Mucosa of descending colon (tissue), 3 donors: ENCODE measurements around the gene MT3. TPM values are rescaled to one million over a fixed set of nuclear protein-coding genes. Genes with fewer than 3 reads are reported as not detected.

Source experiments
- ATAC-seq: fragments of 200-7000 bp; cut with Tn5 transposase; one replicate; pipeline ENCODE4 v1.9.1; 2020; ENCODE audit warnings: mild to moderate bottlenecking, moderate library complexity
- DNase-seq, 3 donors: peaks; one replicate each; pipeline ENCODE4 v3.0.0-alpha.2; 2020
- H3K36me3 ChIP-seq: fragments of 200-600 bp; one replicate; pipeline ENCODE4 v1.8.0; 2021; ENCODE audit warnings: low read depth, mild to moderate bottlenecking
- H3K4me1 ChIP-seq: fragments of 200-600 bp; one replicate; pipeline ENCODE4 v1.8.0; 2021; ENCODE audit warnings: low read depth, mild to moderate bottlenecking
- H3K4me3 ChIP-seq: fragments of 200-600 bp; one replicate; pipeline ENCODE4 v1.8.0; 2021; ENCODE audit warnings: mild to moderate bottlenecking
- H3K9me3 ChIP-seq: fragments of 200-600 bp; one replicate; pipeline ENCODE4 v1.8.0; 2021; ENCODE audit warnings: mild to moderate bottlenecking
- intact Hi-C, 2 donors: fragments of 100-400 bp; cut with DNase I in 1 of 2; cut with micrococcal nuclease in 1 of 2; formaldehyde crosslinking; loops; one replicate each; pipeline versions ENCODE4 v1.11.0 to v1.11.1; 2022; cut with DNase I, micrococcal nuclease
- total RNA-seq, 3 donors: library from RNA; stranded (reverse); fragmentation: NEBNext Ultra II Directional in 2 of 3; extraction: Animal tissue kit (Norgen Biotek cat#: 25700) in 2 of 3; gene quantifications; one replicate each; pipeline versions ENCODE4 v1.2.1 to v1.2.4, GENCODE V29; 2021 to 2023
- TF ChIP-seq, protein P1 (sequence below): fragments of 200-600 bp; IDR thresholded peaks from one replicate; pipeline ENCODE4 v1.8.0; 2022; ENCODE audit warnings: antibody characterized with exemption, mild to moderate bottlenecking
- donor health status: DM: no; HTN: no; CAD: no; lungs with moderate emphysema.
- donor health status: DM: no; HTN: no; CAD: no.
- donor health status: DM: no; HTN: yes; CAD: no.

The MT3 gene
- total RNA-seq, 3 donors from 2014 or later = 3.0 to 8.8 TPM; not detected in 1

DNA sequence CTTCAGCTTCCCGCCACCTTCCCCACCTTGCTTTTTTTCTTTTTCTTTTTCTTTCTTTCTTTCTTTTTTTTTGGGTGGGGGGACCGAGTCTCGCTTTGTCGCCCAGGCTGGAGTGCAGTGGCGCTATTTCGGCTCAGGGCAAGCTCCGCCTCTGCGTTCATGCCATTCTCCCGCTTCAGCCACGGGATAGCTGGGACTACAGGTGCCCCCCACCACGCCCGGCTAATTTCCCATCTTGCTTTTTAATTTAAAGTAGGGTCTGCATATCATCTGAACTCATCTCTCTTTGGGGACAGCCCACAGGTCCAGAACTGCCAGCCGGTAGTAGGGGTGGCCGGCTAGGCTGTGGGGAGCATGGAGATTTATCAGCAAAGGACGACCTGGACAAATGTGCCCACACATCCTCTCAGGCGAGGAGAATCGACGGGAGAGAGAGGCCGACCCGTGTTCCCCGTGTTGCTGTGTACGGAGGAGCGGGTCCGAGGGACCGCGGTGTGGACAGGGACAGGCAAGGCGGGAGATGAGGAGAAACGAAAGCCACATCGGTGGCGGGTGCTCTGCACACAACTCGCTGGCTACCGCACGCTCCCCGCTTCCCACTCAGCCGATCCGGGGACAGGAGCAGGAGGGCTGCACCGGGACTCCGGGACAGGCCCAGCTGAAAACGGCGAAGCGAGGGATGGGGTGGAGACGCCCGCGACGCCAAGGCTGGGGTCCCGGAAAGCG is 45.5 kb downstream of the MT3 start:
- no peak for DNase-seq
- no peak for ATAC-seq
- TF ChIP-seq, protein P1, sequence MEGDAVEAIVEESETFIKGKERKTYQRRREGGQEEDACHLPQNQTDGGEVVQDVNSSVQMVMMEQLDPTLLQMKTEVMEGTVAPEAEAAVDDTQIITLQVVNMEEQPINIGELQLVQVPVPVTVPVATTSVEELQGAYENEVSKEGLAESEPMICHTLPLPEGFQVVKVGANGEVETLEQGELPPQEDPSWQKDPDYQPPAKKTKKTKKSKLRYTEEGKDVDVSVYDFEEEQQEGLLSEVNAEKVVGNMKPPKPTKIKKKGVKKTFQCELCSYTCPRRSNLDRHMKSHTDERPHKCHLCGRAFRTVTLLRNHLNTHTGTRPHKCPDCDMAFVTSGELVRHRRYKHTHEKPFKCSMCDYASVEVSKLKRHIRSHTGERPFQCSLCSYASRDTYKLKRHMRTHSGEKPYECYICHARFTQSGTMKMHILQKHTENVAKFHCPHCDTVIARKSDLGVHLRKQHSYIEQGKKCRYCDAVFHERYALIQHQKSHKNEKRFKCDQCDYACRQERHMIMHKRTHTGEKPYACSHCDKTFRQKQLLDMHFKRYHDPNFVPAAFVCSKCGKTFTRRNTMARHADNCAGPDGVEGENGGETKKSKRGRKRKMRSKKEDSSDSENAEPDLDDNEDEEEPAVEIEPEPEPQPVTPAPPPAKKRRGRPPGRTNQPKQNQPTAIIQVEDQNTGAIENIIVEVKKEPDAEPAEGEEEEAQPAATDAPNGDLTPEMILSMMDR = no peak
- Histone ChIP-seq H3K4me3 (no peak overlapping the region), H3K9me3 (no peaks in the 10 kb centered on the region), H3K36me3 (no peaks in the 10 kb centered on the region), H3K4me1 (peaks cover 27% of the 10 kb centered on the region)
- intact Hi-C loops = no loop called here

DNA sequence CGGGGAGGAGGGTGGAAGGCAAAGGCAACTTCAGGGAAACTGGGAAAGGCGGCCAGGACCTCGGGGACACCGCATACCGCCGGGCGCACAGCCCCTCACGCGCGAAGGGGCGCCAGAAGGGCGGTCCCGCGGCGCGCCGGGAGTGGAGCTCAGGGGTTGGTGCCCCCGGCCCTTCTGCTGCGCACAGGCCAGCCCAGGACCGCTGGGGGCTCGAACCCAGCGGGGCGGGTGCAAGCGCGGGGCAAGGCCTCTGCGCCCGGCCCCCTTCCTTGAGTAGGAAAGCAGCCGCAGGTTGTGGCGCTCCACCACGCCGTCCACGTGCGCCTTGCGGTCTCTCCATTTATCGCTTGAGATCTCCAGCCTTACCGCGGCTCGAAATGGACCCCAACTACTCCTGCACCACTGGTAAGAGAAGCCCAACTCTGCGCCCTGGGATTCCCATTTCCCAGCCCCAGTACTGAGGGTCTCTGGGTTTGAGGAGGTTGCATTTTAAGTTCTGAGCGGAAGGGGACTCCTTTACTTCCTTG is 46.2 kb downstream of the MT3 start:
- H3K4me1 ChIP-seq = peaks cover 27% of the 10 kb centered on the region
- DNase-seq (no peak), ATAC-seq (no peak)
- H3K9me3 ChIP-seq = no peaks in the 10 kb centered on the region
- H3K4me3 ChIP-seq = no peak overlapping the region
- intact Hi-C loops = no loop called here
- no peaks in the 10 kb centered on the region for H3K36me3 ChIP-seq
- TF ChIP-seq, protein P1 = no peak

DNA sequence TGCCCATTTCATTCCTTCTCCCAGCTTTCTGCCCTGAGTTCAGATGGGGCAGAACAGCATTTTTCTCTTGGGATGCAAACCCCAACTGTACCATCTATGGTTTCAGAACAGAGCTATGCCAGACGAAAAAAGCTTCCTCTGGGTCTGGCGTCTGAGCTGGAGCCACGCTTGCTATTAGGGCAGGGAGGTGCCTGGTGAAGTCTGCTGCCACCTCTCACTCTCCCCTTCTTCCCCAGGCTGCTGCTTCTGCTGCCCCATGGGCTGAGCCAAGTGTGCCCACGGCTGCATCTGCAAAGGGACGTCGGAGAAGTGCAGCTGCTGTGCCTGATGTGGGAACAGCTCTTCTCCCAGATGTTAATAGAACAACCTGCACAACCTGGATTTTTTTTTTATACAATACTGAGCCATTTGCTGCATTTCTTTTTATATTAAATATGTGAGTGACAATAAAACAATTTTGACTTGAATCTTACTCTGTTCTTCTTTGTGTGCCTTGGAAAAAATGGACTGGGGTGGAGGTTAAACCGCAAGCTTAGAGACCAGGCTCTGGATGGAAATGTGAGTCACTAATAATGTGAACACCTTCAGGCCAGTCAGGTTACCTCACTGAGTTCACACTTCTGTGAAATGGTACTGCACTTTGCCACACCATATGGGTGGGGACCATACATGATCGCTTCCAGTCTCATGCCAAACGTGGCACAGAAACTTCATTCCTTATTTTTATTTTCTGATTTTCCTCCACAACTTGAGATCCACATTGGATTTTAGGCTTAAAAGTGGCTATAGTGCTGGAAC is 47.5 kb downstream of the MT3 start:
- Histone ChIP-seq H3K4me1 (peaks cover 27% of the 10 kb centered on the region), H3K36me3 (no peaks in the 10 kb centered on the region), H3K4me3 (no peak overlapping the region), H3K9me3 (no peaks in the 10 kb centered on the region)
- DNase-seq = no peak
- no peak for ATAC-seq
- intact Hi-C loops = no loop called here
- TF ChIP-seq, protein P1 = no peak

DNA sequence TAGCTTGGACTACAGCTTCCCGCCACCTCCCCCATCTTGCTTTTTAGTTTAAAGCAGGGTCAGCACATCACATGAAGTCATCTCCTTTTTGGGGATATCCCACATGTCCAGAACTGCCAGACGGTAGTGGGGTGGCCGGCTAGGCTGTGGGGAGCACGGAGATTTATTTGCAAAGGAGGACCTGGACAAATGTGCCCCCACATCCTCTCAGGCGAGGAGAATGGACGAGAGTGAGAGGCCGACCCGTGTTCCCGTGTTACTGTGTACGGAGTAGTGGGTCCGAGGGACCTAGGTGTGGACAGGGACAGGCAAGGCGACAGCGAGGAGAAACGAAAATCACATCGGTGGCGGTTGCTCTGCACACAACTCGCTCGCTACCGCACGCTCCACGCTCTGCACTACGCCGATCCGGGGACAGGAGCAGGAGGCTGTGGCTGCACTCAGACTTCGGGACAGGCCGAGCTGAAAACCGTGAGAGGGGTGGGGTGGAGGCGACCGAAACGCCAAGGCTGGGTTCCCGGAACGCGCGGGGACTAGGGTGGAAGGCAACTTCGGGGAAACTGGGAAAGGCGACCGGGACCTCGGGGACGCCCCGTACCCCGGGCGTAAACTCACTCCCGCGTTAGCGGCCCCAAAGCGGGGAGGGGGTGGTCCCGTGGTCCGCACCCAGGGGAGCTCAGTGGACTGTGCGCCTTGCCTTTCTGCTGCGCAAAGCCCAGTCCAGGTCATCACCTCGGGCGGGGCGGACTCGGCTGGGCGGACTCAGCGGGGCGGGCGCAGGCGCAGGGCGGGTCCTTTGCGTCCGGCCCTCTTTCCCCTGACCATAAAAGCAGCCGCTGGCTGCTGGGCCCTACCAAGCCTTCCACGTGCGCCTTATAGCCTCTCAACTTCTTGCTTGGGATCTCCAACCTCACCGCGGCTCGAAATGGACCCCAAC is 48.8 kb downstream of the MT3 start, which contains the start of gene MT1A:
Gene MT1A, plus strand, starts transcription at position 853 of the 937 bp plus-strand sequence. Its CDS starts 73 bp downstream, at position 926.
- TF ChIP-seq, protein P1 = no peak
- DNase-seq (peak; percentile 87 to 89 (median 89)), ATAC-seq (peak; percentile 88)
- H3K36me3 ChIP-seq = no peaks in the 10 kb centered on the region
- H3K9me3 ChIP-seq = no peaks in the 10 kb centered on the region
- intact Hi-C loops = no loop called here
- peaks cover 18% of the 10 kb centered on the region for H3K4me1 ChIP-seq
- no peak within 1 kb of the TSS for H3K4me3 ChIP-seq

DNA sequence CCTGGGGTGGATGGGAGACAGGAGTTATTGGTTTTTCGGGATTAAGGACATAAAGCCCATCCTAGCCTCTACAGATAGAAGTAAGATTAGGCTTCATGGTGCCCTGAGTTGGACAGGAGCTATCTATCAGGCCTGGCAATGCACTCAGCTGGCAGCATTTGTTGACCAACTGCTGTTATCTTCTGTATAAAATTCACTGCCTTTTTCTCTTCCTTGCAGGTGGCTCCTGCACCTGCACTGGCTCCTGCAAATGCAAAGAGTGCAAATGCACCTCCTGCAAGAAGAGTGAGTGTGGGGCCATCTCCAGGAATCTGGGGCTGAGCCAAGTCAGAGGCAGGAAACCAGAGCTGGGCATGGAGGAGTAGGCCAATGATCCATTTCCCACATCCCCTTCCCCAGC is 49.7 kb downstream of the MT3 start:
- ATAC-seq = peak; percentile 10
- H3K36me3 ChIP-seq = no peaks in the 10 kb centered on the region
- peaks cover 27% of the 10 kb centered on the region for H3K4me1 ChIP-seq
- H3K9me3 ChIP-seq = no peaks in the 10 kb centered on the region
- H3K4me3 ChIP-seq = no peak overlapping the region
- DNase-seq = peak in 1 of 3 donors; percentile 49
- intact Hi-C loops = no loop called here
- TF ChIP-seq, protein P1 = no peak
